Dermis blood vessel endothelial cell (primary cell): ENCODE results near the gene FURIN. TPM values are rescaled to one million over a fixed set of nuclear protein-coding genes. Genes with fewer than 3 reads are reported as not detected.
"Not testable (repeated sequence)": the region's sequence is repeated elsewhere in the genome, so short reads cannot be mapped to it uniquely, and the experiment has no call there.

Experiments
- DNase-seq: peaks from one replicate; pipeline ENCODE4 v3.0.0; 2010
- total RNA-seq: library from RNA; depleted of rRNA; stranded (reverse); fragments of >200 nt; gene quantifications from 2 replicates; pipeline ENCODE4 v1.2.3, GENCODE V29; 2014

The FURIN gene
- total RNA-seq, 1 donor from 2014 or later = 67.2 TPM

DNA sequence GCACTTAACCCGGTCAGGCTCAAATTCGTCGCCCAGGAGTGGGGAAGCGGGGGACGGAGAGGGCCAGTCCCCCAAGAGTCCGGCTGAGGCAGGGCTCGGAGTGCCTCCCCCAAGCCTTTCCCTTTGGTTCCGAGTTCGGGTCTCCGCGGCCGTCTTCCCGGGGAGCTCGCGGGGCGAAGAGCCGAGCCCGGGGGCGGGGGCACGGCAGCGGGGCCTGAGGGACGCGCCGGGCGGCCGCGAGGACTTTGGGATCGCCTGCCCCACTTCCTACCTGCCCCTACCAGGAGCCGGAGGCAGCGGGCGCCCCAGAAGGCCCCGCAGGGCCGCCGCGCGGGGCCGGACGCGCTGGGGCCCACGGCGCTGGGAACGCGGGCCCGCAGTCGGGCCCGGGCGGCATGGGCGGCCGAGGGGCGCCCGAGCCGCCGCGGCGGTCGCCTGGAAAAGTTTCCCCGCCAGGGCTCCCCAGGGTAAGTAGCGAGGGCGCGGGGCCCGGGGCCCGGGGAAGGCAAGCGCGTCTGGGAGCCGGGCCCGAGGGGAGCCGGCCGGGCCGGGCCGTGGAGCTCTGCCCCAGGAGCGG, 2.8 kb downstream of the FURIN start:
- DNase-seq = peak; percentile 53

- DNase-seq = peak; percentile 32
Measured at GRCh38 chr15:90871716-90872485, 3.5 kb downstream of the FURIN start.

DNA sequence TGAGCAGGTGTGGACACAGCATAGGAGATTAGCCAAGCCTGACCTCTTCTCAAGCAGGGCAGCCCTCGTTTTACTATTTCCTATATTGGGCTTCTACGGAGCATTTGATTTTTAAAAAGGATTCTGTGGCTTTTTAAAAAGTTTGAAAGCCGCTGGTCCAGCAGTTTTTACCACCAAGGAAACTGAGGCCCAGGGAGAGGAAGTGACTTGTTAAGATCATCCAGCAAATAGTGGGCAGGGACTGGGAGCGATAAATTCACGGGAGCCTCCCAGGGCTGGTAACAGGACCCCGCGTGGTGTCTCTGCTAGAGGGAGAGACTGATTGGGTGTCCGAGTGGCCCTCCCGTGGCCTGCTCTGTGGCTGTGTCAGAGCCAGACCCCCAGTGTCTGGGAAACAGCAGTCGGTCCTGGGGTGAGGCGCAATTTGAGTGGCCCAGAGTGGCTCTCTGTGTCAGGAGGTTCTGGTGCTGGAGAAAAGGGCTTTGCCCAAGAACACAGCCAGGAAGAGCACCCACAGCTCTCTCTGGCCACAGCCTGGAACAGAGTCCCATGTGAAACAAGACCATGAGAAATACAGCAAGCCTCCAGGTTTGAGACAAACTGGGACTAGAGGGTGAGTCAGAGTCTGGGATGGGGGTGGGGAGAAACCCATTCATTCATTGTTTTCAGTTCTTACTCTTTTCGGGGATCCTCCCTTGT, 4.2 kb downstream of the FURIN start:
- peak; percentile 75 for DNase-seq

DNA sequence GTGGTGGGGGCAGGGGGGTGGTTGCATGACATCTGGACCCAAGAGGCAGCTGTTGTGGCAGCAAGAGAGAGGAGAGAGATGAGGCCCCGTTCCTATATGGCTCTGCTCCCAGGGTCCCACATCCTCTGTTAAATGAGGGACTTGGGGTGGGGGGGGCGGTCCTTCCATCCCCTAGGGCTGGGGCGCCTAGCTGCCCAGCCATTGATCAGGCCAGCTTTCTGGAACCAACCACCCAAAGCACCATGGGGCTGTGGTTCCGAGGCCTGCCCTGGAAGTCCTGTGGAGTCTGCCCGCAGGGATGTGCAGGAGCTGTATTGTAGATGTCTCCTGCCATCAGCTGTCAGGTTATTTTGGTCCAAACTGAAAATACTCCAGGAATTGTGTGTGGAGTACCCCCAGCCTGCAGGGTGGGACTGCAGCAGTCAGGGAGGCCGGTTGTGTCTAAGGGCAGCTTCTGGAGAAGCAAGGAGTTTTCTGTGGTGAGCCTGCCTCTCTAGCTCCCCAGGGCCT, 5.2 kb downstream of the FURIN start:
- DNase-seq = no peak

DNA sequence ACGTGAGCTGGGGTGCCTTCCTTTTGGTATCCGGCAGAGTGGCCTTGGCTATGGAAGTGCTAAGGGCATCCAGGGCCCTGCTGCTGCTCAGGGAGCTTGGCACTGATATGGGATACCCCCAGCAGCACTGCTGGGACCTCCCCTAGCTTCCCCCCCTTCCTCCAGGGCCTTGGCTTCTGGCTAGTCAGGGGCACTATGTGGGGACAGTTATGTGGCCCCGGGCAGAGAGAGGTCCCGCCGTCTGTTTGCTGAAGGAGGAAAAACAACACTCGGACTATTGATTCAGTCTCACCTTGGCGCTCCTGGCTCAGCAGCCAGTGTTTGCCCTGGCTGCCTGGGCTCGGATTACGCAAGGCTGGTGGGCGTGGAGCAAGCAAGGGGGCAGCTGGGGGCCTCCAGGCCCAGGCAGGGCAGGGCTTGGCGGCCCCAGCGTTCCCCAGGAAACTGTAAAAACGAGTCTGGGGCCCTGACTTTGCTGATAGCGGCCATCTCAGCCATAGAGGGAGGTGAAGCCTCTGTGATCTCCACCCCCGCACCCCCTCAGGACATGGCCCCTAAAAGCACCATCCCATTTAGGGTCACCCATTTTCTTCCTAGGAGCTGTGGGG, 5.7 kb downstream of the FURIN start:
- DNase-seq = no peak

GRCh38 chr15:90874986-90875385, 6.6 kb downstream of the FURIN start:
- DNase-seq = not testable (repeated sequence)

- DNase-seq = no peak
Measured at GRCh38 chr15:90875549-90875981, 7.2 kb downstream of the FURIN start.

DNA sequence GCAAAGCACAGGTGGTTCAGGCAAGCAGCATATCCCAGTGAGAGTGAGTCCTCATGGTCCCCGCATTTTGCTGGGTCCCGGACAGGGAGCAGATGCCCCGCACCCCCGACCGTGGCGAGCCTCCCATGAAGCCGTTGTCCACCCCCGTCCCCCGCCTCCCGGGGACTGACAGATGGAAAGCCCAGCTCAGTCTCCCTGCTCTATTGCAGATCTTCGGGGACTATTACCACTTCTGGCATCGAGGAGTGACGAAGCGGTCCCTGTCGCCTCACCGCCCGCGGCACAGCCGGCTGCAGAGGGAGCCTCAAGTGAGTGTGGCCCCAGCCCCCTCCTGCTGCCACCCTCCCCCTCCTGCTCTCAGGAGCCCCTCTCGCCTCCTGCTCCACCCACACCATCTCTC, 7.7 kb downstream of the FURIN start:
- no peak for DNase-seq

DNA sequence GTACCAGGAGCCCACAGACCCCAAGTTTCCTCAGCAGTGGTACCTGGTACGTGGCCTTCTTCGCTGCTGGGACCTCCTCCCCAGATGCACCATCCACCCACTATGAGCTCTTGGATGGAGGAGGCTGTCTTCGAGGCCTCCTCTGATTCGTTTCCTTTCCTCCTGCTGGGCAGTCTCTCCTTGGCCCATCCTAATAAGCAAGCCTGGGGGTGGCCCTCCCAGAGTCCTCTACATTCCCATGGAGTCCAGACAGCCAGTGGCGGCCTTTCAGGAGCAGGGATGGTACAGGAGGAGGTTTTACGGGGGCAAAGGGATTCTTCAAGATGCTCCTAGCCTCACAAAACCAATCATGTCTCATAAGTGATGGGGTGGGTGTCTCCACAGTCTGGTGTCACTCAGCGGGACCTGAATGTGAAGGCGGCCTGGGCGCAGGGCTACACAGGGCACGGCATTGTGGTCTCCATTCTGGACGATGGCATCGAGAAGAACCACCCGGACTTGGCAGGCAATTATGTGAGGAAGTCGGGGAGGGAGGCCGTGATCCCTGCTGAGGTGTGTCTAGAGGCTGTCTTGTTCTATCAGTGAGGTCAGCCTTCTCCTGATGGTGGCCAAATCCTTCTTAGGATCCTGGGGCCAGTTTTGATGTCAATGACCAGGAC, 8.3 kb downstream of the FURIN start:
- no peak for DNase-seq

- no peak for DNase-seq
Measured at GRCh38 chr15:90877315-90877714, 8.9 kb downstream of the FURIN start.

DNA sequence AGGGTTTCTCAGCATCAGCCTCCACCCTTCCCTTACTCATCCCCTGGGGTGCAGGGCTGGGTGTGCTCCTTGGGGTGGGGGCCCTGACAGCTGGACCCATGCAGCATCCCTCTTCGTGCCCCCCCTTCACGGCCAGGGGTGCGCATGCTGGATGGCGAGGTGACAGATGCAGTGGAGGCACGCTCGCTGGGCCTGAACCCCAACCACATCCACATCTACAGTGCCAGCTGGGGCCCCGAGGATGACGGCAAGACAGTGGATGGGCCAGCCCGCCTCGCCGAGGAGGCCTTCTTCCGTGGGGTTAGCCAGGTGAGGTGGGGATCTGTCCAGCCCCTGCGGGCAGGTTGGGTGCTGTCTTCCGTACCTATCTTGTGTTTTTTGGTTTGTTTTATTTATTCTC, 9.6 kb downstream of the FURIN start:
- DNase-seq = no peak

GRCh38 chr15:90878660-90879059, 10.3 kb downstream of the FURIN start:
- DNase-seq = no peak

- DNase-seq = no peak
Measured at GRCh38 chr15:90879730-90880366, 11.5 kb downstream of the FURIN start.

- no peak for DNase-seq
Measured at GRCh38 chr15:90880381-90881145, 12.2 kb downstream of the FURIN start.

GRCh38 chr15:90881181-90881977, 13.0 kb downstream of the FURIN start:
- DNase-seq = no peak

GRCh38 chr15:90881978-90882721, 13.8 kb downstream of the FURIN start:
- DNase-seq = no peak

DNA sequence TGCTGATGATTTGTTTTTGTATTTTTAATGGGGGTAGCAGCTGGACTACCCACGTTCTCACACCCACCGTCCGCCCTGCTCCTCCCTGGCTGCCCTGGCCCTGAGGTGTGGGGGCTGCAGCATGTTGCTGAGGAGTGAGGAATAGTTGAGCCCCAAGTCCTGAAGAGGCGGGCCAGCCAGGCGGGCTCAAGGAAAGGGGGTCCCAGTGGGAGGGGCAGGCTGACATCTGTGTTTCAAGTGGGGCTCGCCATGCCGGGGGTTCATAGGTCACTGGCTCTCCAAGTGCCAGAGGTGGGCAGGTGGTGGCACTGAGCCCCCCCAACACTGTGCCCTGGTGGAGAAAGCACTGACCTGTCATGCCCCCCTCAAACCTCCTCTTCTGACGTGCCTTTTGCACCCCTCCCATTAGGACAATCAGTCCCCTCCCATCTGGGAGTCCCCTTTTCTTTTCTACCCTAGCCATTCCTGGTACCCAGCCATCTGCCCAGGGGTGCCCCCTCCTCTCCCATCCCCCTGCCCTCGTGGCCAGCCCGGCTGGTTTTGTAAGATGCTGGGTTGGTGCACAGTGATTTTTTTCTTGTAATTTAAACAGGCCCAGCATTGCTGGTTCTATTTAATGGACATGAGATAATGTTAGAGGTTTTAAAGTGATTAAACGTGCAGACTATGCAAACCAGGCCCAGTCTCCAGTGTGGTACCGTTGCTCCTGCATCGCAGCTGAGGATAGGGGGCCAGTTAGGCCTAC, 14.6 kb downstream of the FURIN start:
- no peak for DNase-seq

- peak; percentile 36 for DNase-seq
Measured at GRCh38 chr15:90883526-90883975, 15.2 kb downstream of the FURIN start.
